Kidney glomerular epithelial cell (primary cell): ENCODE data around the gene NT5C3B.
A peak's percentile ranks its signal among the peaks of the same experiment; 100 is the strongest.
"Not testable (repeated sequence)": the region's sequence is repeated elsewhere in the genome, so short reads cannot be mapped to it uniquely, and the experiment has no call there.

Experiments
- DNase-seq: peaks from one replicate; lab custom pipeline; 2025; lab: John Stamatoyannopoulos, UW

Gene NT5C3B

DNA sequence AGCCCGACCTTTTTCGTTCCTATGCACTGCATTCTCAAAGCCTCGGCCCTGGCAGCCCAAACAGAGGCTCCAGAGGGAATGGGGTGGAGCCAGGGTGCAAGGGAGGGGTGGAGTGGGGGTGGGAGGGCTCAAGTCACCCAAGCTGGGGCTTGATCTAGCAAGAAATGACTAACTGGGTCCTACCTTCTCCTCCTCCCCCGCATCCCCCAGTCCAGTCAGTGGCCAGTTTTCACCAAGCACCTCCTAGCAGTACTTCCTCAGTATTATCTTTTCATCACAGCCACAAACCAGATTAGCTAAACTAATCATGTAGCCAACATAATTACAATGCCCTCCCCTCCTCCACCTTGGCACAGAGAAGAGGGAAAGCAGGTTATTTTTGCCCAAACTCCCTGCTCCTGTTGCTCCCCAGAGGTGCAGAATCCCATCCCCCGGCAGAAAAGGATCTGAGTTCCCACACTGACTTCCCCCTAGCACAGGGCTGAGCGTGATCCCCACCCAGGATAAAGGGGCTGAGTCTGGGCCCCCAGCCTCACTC is 51.8 kb downstream of the NT5C3B start:
- peak; percentile 93 for DNase-seq

DNA sequence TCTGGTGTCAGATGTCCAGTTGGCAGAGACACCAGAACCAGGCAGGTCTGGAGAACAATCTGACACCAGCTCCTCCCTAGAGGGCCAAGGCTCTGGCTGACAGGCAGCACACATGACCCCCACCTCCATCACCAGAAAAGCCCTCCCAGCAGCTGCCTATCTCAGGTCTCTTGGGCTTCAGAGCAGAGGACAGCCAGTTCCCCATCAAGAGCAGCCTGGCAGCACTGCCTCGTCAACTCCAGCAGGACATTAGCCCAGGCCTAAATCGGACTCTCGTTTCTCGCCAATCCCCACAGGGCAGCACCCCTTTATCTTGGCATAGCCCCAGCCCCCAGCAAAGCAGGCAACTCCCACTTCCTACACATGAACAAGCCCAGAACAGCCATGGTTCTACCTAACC is 53.9 kb downstream of the NT5C3B start:
- no peak for DNase-seq

DNA sequence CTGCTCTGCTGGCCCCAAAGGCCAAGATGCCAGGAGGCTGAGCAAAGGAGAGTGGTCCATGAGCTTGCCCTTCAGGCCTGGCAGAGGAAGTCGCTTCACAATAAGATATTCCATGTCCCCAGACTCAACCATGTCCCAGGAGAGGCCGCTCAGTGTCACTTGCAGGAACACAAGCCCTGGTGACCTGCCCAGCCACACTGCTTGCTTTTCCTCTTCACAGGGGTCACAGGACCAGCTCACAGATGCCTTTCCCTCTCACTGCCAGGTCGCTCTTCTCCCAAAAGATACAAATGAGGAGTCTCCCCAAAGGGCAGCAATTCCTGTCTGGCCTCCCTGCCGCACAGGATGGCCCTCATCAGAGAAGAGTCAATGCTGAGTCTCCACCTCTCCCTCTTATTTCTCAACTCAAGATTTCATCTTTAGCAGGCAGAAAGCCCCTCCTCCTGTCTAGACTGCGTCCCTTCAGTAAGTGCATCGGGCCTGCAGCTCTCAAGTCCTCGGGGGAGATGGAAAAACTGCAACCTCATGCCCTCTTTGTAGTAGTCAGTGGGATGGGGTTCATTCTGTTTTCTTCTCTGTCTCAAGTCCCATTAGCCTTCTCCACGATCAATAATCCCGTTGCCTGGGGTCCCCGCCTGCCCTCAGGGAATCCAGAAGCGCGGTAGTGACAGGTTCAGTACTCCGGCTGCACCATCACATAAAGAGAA is 54.5 kb downstream of the NT5C3B start:
- no peak for DNase-seq

DNA sequence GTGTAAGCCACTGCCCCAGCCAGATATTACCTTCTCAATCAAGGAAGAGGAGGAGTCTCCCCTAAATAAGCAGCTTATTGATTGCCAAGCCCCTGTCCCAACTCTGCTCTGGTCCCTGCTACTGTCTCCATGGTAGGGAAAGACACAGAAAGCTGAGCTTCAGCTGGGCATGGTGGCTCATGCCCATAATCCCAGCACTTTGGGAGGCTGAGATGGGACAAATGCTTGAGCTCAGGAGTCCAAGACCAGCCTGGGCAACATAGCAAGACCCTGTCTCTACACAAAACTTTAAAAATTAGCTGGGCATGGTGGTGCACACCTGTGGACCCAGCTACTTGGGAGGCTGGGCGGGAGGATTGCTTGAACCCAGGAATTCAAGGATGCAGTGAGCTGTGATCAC is 56.1 kb downstream of the NT5C3B start:
- DNase-seq: no peak

DNA sequence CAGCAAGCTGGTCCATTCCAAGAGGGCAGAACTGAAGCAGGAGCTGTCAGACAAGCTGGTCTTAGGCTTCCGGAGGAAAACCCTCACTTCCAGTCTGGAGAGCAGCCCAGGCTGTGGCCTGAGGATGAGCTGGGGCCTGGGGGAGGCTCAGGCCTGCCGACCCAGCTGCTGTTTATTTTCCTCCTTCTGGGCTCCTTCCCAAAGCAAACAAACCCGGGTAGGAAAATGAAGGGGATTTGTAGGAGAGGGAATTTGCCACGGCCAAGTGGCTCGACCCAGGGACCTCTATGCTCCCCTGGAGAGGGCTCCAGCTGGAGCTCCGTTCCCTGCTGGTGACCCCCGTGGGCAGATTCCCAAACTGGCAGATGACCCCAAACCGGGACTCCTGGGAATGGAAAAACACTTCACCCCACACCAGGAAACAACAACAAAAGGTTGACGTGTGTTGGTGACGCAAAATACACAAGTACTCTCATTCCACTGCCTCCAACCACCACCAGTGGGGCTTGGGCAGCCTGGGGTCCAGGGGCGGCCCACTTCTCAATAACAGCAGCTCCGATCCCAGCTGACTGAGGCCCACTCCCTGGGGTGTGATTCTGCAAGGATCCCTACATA is 58.4 kb downstream of the NT5C3B start:
- DNase-seq: peak; percentile 87

DNA sequence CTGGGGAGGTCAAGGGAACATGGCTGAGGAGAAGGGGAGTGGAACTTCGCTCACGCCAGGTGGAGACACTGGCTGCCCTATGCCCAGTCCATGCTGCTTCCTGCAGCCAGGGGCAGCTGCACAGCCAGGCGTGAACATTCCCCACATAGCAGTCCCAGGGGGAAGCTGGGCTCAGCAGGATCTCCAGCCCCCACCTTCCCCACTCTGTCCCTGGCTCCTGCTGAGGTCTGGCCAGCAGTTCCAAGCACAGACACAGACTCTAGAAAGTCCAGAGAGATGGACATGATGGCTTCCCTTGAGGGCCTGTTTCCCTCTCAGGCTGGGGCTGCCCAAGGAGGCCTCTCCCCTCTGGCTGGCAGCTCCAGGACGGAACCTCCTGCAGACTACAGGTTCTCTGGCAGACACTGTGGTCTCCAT is 58.9 kb downstream of the NT5C3B start:
- DNase-seq: peak; percentile 68

DNA sequence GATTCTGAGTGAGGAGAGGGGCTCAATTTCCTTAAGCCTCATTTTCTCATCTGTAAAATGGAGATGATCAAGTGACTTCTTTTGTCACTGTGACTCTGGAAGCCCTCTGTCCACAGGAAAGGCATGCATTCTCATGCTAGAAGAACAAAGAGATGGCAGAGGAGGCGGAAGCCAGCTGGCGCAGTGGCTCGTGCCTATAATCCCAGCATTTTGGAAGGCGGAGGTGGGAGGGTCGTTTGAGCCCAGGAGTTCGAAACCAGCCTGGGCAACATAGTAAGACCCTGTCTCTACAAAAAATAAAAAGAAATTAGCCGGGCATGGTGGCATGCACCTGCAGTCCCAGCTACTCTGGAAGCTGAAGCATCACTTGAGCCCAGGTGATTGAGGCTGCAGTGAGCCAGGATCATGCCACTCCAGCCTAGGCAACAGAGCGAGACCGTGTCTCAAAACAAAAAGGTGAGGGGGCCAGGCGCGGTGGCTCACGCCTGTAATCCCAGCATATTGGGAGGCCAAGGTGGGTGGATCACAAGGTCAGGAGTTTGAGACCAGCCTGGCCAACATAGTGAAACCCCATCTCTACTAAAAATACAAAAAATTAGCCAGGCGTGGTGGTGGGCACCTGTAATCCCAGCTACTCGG is 59.7 kb downstream of the NT5C3B start:
- not testable (repeated sequence) for DNase-seq

DNA sequence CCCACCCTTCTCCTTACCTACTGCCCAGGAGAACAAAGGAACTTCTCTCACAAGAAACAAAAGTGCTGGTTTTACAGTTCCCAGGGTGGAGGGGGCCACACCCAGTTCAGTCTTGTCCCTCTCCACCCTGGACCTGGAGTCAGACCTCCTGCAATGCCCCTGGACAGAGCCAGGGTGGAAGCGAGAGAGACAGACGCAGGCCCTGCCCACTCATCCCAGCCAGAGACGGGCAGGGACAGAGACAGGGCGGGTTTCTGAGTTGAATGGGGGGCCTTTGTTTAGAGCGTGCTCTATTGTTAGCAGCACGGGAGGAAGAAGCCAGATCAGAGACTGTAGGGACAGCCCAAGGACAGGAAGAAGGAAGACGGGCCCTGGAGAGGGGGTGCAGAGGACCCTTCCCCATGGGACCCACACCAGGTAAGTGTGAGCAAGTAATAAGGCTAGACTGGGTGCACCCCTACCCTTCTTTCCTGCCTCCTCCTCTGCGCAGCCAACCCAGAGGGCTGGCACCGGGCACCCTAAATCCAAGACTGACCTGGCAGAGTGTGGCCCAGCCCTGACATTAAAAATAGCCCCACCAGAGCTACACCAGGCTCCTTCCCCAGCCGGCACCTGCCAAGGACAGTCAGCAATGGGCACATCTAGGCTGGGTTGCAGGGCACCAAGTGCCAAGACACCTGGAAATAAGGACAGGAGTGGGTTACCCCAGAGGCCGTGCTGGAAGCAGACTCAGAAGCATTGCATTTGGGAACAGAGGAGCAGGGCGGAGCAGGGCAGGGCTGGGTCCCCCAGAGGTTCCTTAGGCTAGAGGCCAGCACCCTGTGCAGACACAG is 60.4 kb downstream of the NT5C3B start:
- DNase-seq: no peak
